Muscle layer of colon (tissue), 2 donors: ENCODE results near the gene TMC4.
A peak's percentile ranks its signal among the peaks of the same experiment; 100 is the strongest.
"Not testable (repeated sequence)": the region's sequence is repeated elsewhere in the genome, so short reads cannot be mapped to it uniquely, and the experiment has no call there.

Experiments used
- H3K27ac ChIP-seq: one replicate; pipeline ENCODE4 v1.7.0; 2013; ENCODE audit warnings: low read depth, mild to moderate bottlenecking, low read length, moderate library complexity
- H3K27me3 ChIP-seq, 2 donors: one replicate each; pipeline ENCODE4 v1.7.0; 2013; ENCODE audit warnings: low read length in 2 of 2, mild to moderate bottlenecking in 2 of 2; ENCODE audit not compliant: insufficient read depth in 2 of 2, control insufficient read depth in 1 of 2
- H3K36me3 ChIP-seq: one replicate; pipeline ENCODE4 v1.7.0; 2013; ENCODE audit warnings: mild to moderate bottlenecking, low read length; ENCODE audit not compliant: insufficient read depth
- H3K4me1 ChIP-seq: one replicate; pipeline ENCODE4 v1.7.0; 2013; ENCODE audit warnings: mild to moderate bottlenecking, low read length; ENCODE audit not compliant: insufficient read depth
- H3K4me3 ChIP-seq, 2 donors: one replicate each; pipeline ENCODE4 v1.7.0; 2013; ENCODE audit warnings: low read length in 2 of 2, low read depth in 1 of 2, mild to moderate bottlenecking in 1 of 2, moderate library complexity in 1 of 2
- H3K9ac ChIP-seq: one replicate; pipeline ENCODE4 v1.7.0; 2013; ENCODE audit warnings: low read length
- H3K9me3 ChIP-seq: one replicate; pipeline ENCODE4 v1.7.0; 2013; ENCODE audit warnings: mild to moderate bottlenecking, low read length
- donor health status: abdominal sarcoma.
- donor health status: Adenocarcinoma of cecum.

Gene TMC4

GRCh38 chr19:54171736-54172431 lies 1.1 kb downstream of the TMC4 start:
- not testable (repeated sequence) for H3K9me3 ChIP-seq, H3K9ac ChIP-seq, H3K36me3 ChIP-seq, H3K4me3 ChIP-seq, H3K4me1 ChIP-seq, H3K27ac ChIP-seq
- peaks cover 0 to 30% of the 10 kb centered on the region in 2 donors for H3K27me3 ChIP-seq

GRCh38 chr19:54169149-54169740 lies 3.7 kb downstream of the TMC4 start:
- H3K4me1 ChIP-seq: peaks cover 10% of the 10 kb centered on the region
- H3K36me3 ChIP-seq: no peaks in the 10 kb centered on the region
- H3K9ac ChIP-seq: no peak overlapping the region
- no peaks in the 10 kb centered on the region for H3K9me3 ChIP-seq
- peaks cover 0 to 48% of the 10 kb centered on the region in 2 donors for H3K27me3 ChIP-seq
- no peak overlapping the region for H3K4me3 ChIP-seq
- H3K27ac ChIP-seq: no peak overlapping the region

GRCh38 chr19:54168174-54168917 lies 4.6 kb downstream of the TMC4 start:
- Histone ChIP-seq H3K9me3 (no peaks in the 10 kb centered on the region), H3K27me3 (peaks cover 0 to 39% of the 10 kb centered on the region in 2 donors), H3K4me1 (peaks cover 11% of the 10 kb centered on the region), H3K9ac (no peak overlapping the region), H3K27ac (no peak overlapping the region), H3K36me3 (no peaks in the 10 kb centered on the region), H3K4me3 (no peak overlapping the region)

- Histone ChIP-seq H3K36me3 (no peaks in the 10 kb centered on the region), H3K9ac (no peak overlapping the region), H3K4me1 (peaks cover 27% of the 10 kb centered on the region), H3K27me3 (peaks cover 0 to 27% of the 10 kb centered on the region in 2 donors), H3K9me3 (no peaks in the 10 kb centered on the region), H3K27ac (no peak overlapping the region), H3K4me3 (no peak overlapping the region)
Measured at GRCh38 chr19:54165222-54165621, 7.7 kb downstream of the TMC4 start.

- Histone ChIP-seq H3K4me1 (peaks cover 27% of the 10 kb centered on the region), H3K36me3 (no peaks in the 10 kb centered on the region), H3K9ac (no peak overlapping the region), H3K27me3 (peaks cover 0 to 27% of the 10 kb centered on the region in 2 donors), H3K4me3 (no peak overlapping the region), H3K9me3 (no peaks in the 10 kb centered on the region), H3K27ac (no peak overlapping the region)
Measured at GRCh38 chr19:54164369-54165068, 8.4 kb downstream of the TMC4 start.

- H3K36me3 ChIP-seq: peaks cover 6% of the 10 kb centered on the region
- H3K4me1 ChIP-seq: peaks cover 35% of the 10 kb centered on the region
- peaks cover 0 to 22% of the 10 kb centered on the region in 2 donors for H3K27me3 ChIP-seq
- no peak overlapping the region for H3K27ac ChIP-seq
- peak overlapping the region in 1 of 2 donors; percentile 52 for H3K4me3 ChIP-seq
- H3K9me3 ChIP-seq: no peaks in the 10 kb centered on the region
- H3K9ac ChIP-seq: no peak overlapping the region
Measured at GRCh38 chr19:54162884-54163283, 10.1 kb downstream of the TMC4 start.

GRCh38 chr19:54162241-54162805 lies 10.6 kb downstream of the TMC4 start:
- H3K9me3 ChIP-seq: no peaks in the 10 kb centered on the region
- peak overlapping the region in 1 of 2 donors; percentile 52 for H3K4me3 ChIP-seq
- H3K4me1 ChIP-seq: peaks cover 35% of the 10 kb centered on the region
- H3K36me3 ChIP-seq: peaks cover 12% of the 10 kb centered on the region
- peaks cover 0 to 21% of the 10 kb centered on the region in 2 donors for H3K27me3 ChIP-seq
- no peak overlapping the region for H3K9ac ChIP-seq
- H3K27ac ChIP-seq: no peak overlapping the region

- Histone ChIP-seq H3K9me3 (no peaks in the 10 kb centered on the region), H3K27ac (peak overlapping the region; percentile 93), H3K4me1 (peaks cover 35% of the 10 kb centered on the region), H3K9ac (peak overlapping the region; percentile 92), H3K36me3 (peaks cover 26% of the 10 kb centered on the region), H3K4me3 (peak overlapping the region; percentile 89 to 96), H3K27me3 (peaks cover 0 to 15% of the 10 kb centered on the region in 2 donors)
Measured at GRCh38 chr19:54160854-54161253, 12.1 kb downstream of the TMC4 start.

GRCh38 chr19:54160182-54160811 lies 12.7 kb downstream of the TMC4 start:
- peaks cover 35% of the 10 kb centered on the region for H3K4me1 ChIP-seq
- peak overlapping the region; percentile 89 to 96 for H3K4me3 ChIP-seq
- H3K9me3 ChIP-seq: no peaks in the 10 kb centered on the region
- H3K27me3 ChIP-seq: peaks cover 0 to 10% of the 10 kb centered on the region in 2 donors
- H3K36me3 ChIP-seq: peaks cover 29% of the 10 kb centered on the region
- H3K27ac ChIP-seq: peak overlapping the region; percentile 93
- H3K9ac ChIP-seq: peak overlapping the region; percentile 92

GRCh38 chr19:54159352-54160181 lies 13.4 kb downstream of the TMC4 start, which contains the start of gene LENG1:
LENG1 (minus strand) TSS chr19:54159721; CDS start chr19:54159695, 26 bp downstream.
- Histone ChIP-seq H3K9me3 (no peaks in the 10 kb centered on the region), H3K27ac (peak within 1 kb of the TSS; percentile 93), H3K4me3 (peak within 1 kb of the TSS; percentile 89 to 96), H3K4me1 (peaks cover 33% of the 10 kb centered on the region), H3K36me3 (peaks cover 36% of the 10 kb centered on the region), H3K9ac (peak within 1 kb of the TSS; percentile 92), H3K27me3 (peaks cover 0 to 3% of the 10 kb centered on the region in 2 donors)
